ENCODE data around the gene DFFB. TPM values are rescaled to one million over a fixed set of nuclear protein-coding genes. Genes with fewer than 3 reads are reported as not detected.

DFFB gene
- total RNA-seq, 1 experiment from 2014 or later: 17.1 TPM

DNA sequence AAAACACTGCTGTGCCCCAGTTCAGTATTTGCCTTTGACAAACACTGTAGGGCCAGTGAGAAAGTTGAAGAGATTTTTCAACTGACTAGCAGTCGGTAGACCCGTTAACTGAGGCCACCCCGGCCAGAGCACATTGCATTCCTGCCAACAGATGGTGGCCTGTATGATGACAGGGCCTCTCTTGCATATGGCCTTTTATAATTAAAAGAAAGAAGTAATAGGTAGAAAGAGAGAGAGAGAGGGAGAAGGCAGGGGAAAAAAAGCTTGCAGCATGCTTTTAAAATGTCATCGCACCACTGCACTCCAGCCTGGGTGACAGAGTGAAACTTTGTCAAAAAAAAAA lies 47.5 kb downstream of the DFFB start:
- no TSS peak for BruUV-seq (replicated peaks)
- ATAC-seq: no peak
- Histone ChIP-seq H3K9me2 (replicated peaks; ENCODE audit: low read length) (no peaks in the 10 kb centered on the region), H3K9me3 (ENCODE audit: low read length) (no peaks in the 10 kb centered on the region), H3K27me3 (ENCODE audit: low read length) (peaks cover 2% of the 10 kb centered on the region; the same call in 1 of the 2 replicates), H2AFZ (ENCODE audit: low read length) (no peak overlapping the region), H3F3A (ENCODE audit: low read length, unreplicated experiment) (no peaks in the 10 kb centered on the region), H3K4me3 (ENCODE audit: low read length) (no peak overlapping the region), H3K4me1 (ENCODE audit: insufficient read depth, low read length) (no peaks in the 10 kb centered on the region), H3K36me3 (ENCODE audit: low read depth, low read length) (no peaks in the 10 kb centered on the region), H4K20me1 (ENCODE audit: low read length) (no peaks in the 10 kb centered on the region), H3K9ac (ENCODE audit: low read length) (no peak overlapping the region), H3K79me2 (ENCODE audit: low read length) (peaks cover 2% of the 10 kb centered on the region), H3K4me2 (ENCODE audit: low read length) (no peak overlapping the region), H3K27ac (ENCODE audit: low read length) (no peak overlapping the region)
- TF ChIP-seq EZH2phosphoT487 (IDR thresholded peaks at IDR 0.05; ENCODE audit: borderline replicate concordance, low read length) (no peak), EZH2 (IDR thresholded peaks at IDR 0.05; ENCODE audit: low read length, unreplicated experiment) (no peak), CTCF (conservative IDR thresholded peaks at IDR 0.05; ENCODE audit: low read depth, low read length) (no peak)
- DNase-seq: no peak
- POLR2A ChIA-PET (ENCODE audit: unreplicated experiment): no interaction called here
- intact Hi-C loops (cut with micrococcal nuclease): loop anchor here (10.0 kb wide), 1 partner anchor 750 kb away; the partner anchor contains the start of gene AJAP1
- CTCF ChIA-PET: interaction anchor here (0.7 kb wide), 1 partner anchor 1099 kb away, joined by 5 read pairs; no protein-coding TSS in a partner anchor

GRCh38 chr1:3905266-3905952 lies 48.1 kb downstream of the DFFB start:
- CTCF ChIA-PET: interaction anchor here (0.7 kb wide), 1 partner anchor 1098 kb away, joined by 5 read pairs; no protein-coding TSS in a partner anchor
- Histone ChIP-seq H3K9me2 (replicated peaks; ENCODE audit: low read length) (no peaks in the 10 kb centered on the region), H2AFZ (ENCODE audit: low read length) (no peak overlapping the region), H3K4me1 (ENCODE audit: insufficient read depth, low read length) (no peaks in the 10 kb centered on the region), H3K9me3 (ENCODE audit: low read length) (no peaks in the 10 kb centered on the region), H3K9ac (ENCODE audit: low read length) (no peak overlapping the region), H3K27ac (ENCODE audit: low read length) (no peak overlapping the region), H3K79me2 (ENCODE audit: low read length) (no peaks in the 10 kb centered on the region), H4K20me1 (ENCODE audit: low read length) (no peaks in the 10 kb centered on the region), H3F3A (ENCODE audit: low read length, unreplicated experiment) (no peaks in the 10 kb centered on the region), H3K4me3 (ENCODE audit: low read length) (no peak overlapping the region), H3K27me3 (ENCODE audit: low read length) (peaks cover 8% of the 10 kb centered on the region; the same call in 1 of the 2 replicates), H3K4me2 (ENCODE audit: low read length) (no peak overlapping the region), H3K36me3 (ENCODE audit: low read depth, low read length) (no peaks in the 10 kb centered on the region)
- ATAC-seq: no peak
- TF ChIP-seq EZH2phosphoT487 (IDR thresholded peaks at IDR 0.05; ENCODE audit: borderline replicate concordance, low read length) (no peak), CTCF (conservative IDR thresholded peaks at IDR 0.05; ENCODE audit: low read depth, low read length) (no peak), EZH2 (IDR thresholded peaks at IDR 0.05; ENCODE audit: low read length, unreplicated experiment) (no peak)
- POLR2A ChIA-PET (ENCODE audit: unreplicated experiment): no interaction called here
- no peak for DNase-seq
- no TSS peak for BruUV-seq (replicated peaks)
- intact Hi-C loops (cut with micrococcal nuclease): loop anchor here (10.0 kb wide), 1 partner anchor 749 kb away; the partner anchor contains the start of gene AJAP1
